HG02610 (cell line): ENCODE data around the gene NPAS4.

Experiments used
- ATAC-seq: cut with Tn5 transposase; IDR thresholded peaks from one replicate; pipeline ENCODE4 v1.9.1; 2021; ENCODE audit warnings: mild to moderate bottlenecking, moderate library complexity; ENCODE audit not compliant: unreplicated experiment

Gene NPAS4

GRCh38 chr11:66475349-66476172 is 54.7 kb downstream of the NPAS4 start:
- ATAC-seq = no peak
